Natural killer cell (primary cell): ENCODE measurements around the gene WDR47. TPM values are rescaled to one million over a fixed set of nuclear protein-coding genes. Genes with fewer than 3 reads are reported as not detected.

Experiments
- ATAC-seq, 3 donors: fragments of 150-1000 bp in 2 of 3; fragments of 200-7000 bp in 1 of 3; cut with Tn5 transposase; 1 replicate in 1 of 3; 2 replicates in 2 of 3; pipeline ENCODE4 v1.10.0; 2021; ENCODE audit warnings: mild to moderate bottlenecking in 2 of 3, moderate library complexity in 2 of 3
- DNase-seq, 2 donors: peaks; one replicate each; pipeline versions ENCODE4 v3.0.0 to v3.0.0-alpha.2; 2013 to 2021; ENCODE audit warnings: mixed read lengths in 1 of 2
- H3K27ac ChIP-seq: one replicate; pipeline ENCODE4 v1.5.1; 2013; ENCODE audit warnings: mild to moderate bottlenecking, low read length
- H3K27me3 ChIP-seq: one replicate; pipeline ENCODE4 v1.6.1; 2013; ENCODE audit warnings: low read length; ENCODE audit not compliant: control insufficient read depth, insufficient read depth
- H3K36me3 ChIP-seq: one replicate; pipeline ENCODE4 v1.6.1; 2013; ENCODE audit warnings: low read length; ENCODE audit not compliant: control insufficient read depth, insufficient read depth
- H3K4me1 ChIP-seq: one replicate; pipeline ENCODE4 v1.6.1; 2013; ENCODE audit warnings: low read length; ENCODE audit not compliant: control insufficient read depth, insufficient read depth
- H3K4me3 ChIP-seq: one replicate; pipeline ENCODE4 v1.5.1; 2013; ENCODE audit warnings: low read length
- H3K9me3 ChIP-seq: one replicate; pipeline ENCODE4 v1.6.1; 2013; ENCODE audit warnings: low read length; ENCODE audit not compliant: control insufficient read depth, insufficient read depth
- H3K27ac Mint-ChIP-seq, 2 donors: one replicate each; pipeline ENCODE4 v1.8.0; 2022; ENCODE audit warnings: mild to moderate bottlenecking in 2 of 2, mixed read lengths in 2 of 2, moderate library complexity in 1 of 2
- H3K27me3 Mint-ChIP-seq, 2 donors: one replicate each; pipeline ENCODE4 v1.8.0; 2022; ENCODE audit warnings: low read depth in 2 of 2, mixed read lengths in 2 of 2
- H3K36me3 Mint-ChIP-seq: one replicate; pipeline ENCODE4 v1.8.0; 2022; ENCODE audit warnings: mixed read lengths
- H3K4me1 Mint-ChIP-seq, 2 donors: one replicate each; pipeline ENCODE4 v1.8.0; 2022; ENCODE audit warnings: mixed read lengths in 2 of 2
- H3K4me3 Mint-ChIP-seq: one replicate; pipeline ENCODE4 v1.8.0; 2022; ENCODE audit warnings: mild to moderate bottlenecking, moderate library complexity, mixed read lengths
- H3K9me3 Mint-ChIP-seq, 2 donors: one replicate each; pipeline ENCODE4 v1.8.0; 2022; ENCODE audit warnings: mixed read lengths in 2 of 2
- WGBS: methylation state at CpG from one replicate; pipeline ENCODE4 v1.1.7; 2013; ENCODE audit warnings: missing lambda C conversion rate; ENCODE audit not compliant: insufficient coverage; 5-methylcytosine and 5-hydroxymethylcytosine counted together
- intact Hi-C: fragments of 100-400 bp; cut with micrococcal nuclease; formaldehyde crosslinking; loops from one replicate; pipeline ENCODE4 v1.14.2; 2022
- total RNA-seq, 4 donors: library from RNA; stranded (reverse); fragments of 120-200 nt in 1 of 4; gene quantifications; one replicate each; pipeline versions ENCODE4 v1.2.3 to v1.2.4, GENCODE V29; 2013 to 2022
- TF ChIP-seq, protein P1 (sequence below): fragments of 200-600 bp; IDR thresholded peaks from one replicate; pipeline ENCODE4 v1.8.0; 2022; ENCODE audit warnings: antibody characterized with exemption

Gene WDR47
- total RNA-seq, 3 donors from 2014 or later (not counting 1 experiment from before 2014, with no cell fraction given), result 15.7 to 21.3 (median 17.2) TPM

DNA sequence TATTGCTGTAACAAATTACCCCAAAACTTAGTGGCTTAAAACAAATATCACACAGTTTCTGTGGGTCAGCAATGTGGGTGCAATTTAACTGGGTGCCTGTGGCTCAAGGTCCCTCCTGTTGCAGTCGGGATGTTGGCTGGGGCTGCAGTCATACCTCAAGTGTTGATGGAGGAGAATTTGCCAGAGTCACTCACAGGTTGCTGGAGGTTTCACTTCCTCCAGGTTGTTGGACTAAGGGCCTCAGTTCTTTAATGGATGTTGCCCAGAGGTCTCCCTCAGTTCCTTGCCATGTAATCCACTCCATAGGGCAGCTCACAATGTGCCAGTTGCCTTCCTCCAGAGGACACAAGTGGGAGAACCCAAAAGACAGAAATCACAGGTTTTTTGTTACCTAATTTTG is 36.4 kb upstream of the WDR47 start:
- TF ChIP-seq, protein P1, sequence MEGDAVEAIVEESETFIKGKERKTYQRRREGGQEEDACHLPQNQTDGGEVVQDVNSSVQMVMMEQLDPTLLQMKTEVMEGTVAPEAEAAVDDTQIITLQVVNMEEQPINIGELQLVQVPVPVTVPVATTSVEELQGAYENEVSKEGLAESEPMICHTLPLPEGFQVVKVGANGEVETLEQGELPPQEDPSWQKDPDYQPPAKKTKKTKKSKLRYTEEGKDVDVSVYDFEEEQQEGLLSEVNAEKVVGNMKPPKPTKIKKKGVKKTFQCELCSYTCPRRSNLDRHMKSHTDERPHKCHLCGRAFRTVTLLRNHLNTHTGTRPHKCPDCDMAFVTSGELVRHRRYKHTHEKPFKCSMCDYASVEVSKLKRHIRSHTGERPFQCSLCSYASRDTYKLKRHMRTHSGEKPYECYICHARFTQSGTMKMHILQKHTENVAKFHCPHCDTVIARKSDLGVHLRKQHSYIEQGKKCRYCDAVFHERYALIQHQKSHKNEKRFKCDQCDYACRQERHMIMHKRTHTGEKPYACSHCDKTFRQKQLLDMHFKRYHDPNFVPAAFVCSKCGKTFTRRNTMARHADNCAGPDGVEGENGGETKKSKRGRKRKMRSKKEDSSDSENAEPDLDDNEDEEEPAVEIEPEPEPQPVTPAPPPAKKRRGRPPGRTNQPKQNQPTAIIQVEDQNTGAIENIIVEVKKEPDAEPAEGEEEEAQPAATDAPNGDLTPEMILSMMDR, result no peak
- ATAC-seq (no peak), DNase-seq (no peak)
- Mint-ChIP-seq H3K36me3 (no peaks in the 10 kb centered on the region), H3K27ac (peak overlapping the region in 1 of 2 donors; percentile 58), H3K27me3 (peaks cover 5 to 6% of the 10 kb centered on the region in 2 donors), H3K4me1 (peaks cover 21% of the 10 kb centered on the region in 2 donors), H3K4me3 (no peak overlapping the region), H3K9me3 (no peaks in the 10 kb centered on the region)
- Histone ChIP-seq H3K4me3 (no peak overlapping the region), H3K4me1 (peaks cover 8% of the 10 kb centered on the region), H3K9me3 (no peaks in the 10 kb centered on the region), H3K27me3 (no peaks in the 10 kb centered on the region), H3K27ac (no peak overlapping the region), H3K36me3 (no peaks in the 10 kb centered on the region)
- intact Hi-C loops, result no loop called here
- 87% methylated on average over 1 of the region's 1 CpG for WGBS

DNA sequence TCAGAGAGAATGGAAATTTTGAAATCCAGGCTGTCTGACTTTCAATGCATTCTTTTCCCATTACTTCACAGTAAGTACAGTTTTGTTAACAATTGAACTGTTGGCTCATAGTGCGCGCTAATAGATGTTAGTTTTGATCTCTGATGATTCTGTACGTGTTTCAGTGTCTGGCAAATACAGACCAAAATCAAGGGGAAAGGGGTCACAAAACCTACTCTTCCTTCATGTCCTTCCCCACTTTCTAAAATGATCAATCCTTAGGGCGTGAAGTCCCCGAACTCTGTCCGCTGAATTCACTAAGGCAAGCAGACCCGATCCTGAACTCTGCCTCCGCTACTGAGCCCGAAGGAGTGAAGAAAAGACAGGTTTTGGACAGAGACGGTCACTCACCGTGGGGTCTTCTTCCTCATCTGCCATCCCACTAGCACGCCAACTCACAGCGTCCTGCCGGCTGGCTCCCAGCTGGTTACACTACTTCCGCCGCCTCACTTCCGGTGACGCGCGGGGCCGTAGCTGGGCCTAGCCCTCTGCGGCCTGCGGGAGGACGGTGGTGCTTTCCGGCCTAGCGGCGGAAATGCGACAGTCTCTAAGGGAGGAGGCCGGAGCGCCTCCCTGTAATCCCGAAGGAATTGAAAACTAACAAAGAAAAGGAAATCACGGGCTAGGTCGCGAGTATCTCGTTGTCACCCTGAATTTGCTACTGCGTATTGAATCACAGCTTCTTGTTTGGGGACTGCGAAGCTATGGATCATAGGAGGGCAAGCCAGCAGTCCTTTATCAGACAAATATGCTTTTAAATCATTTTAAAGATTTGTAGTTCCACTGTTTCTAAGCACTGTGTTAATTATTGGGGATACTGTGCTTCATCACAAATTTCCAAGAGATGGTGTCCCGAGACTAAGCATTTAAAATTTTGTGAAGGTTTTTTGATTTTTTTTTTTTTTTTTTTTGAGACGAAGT is 33.9 kb upstream of the WDR47 start, which contains the start of gene TAF13:
Gene TAF13 (minus strand): TSS at position 473 of the 960 bp plus-strand sequence. CDS start 56 bp downstream, at position 417.
- intact Hi-C loops, result loop anchor here (1.0 kb wide), 4 partner anchors 14 to 36 kb away; partner anchors contain the start of genes TMEM167B and WDR47
- DNase-seq, result peak; percentile 87 to 93
- peak within 1 kb of the TSS; percentile 88 for H3K4me3 ChIP-seq

DNA sequence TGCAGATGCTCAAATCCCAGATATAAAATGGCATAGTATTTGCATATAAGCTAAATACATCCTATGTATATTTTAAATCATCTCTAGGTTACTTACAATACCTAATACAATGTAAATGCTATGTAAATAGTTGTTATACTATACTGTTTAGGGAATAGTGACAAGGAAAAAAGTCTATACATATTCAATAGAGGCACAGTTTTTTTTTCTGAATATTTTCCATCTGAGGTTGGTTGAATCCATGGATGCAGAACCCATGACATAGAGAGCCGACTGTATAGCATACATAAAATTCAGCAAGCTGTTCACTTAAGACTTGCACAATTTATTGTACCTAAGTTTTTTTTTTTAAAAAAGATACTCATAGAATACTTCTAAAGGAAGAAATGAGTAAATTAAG is 27.4 kb upstream of the WDR47 start:
- Mint-ChIP-seq H3K27ac (no peak overlapping the region), H3K4me1 (peaks cover 2 to 7% of the 10 kb centered on the region in 2 donors), H3K27me3 (no peaks in the 10 kb centered on the region), H3K9me3 (no peaks in the 10 kb centered on the region), H3K4me3 (no peak overlapping the region), H3K36me3 (peaks cover 8% of the 10 kb centered on the region)
- no peak for DNase-seq
- no peak for ATAC-seq
- Histone ChIP-seq H3K36me3 (peaks cover 18% of the 10 kb centered on the region), H3K4me3 (no peak overlapping the region), H3K27me3 (no peaks in the 10 kb centered on the region), H3K27ac (no peak overlapping the region), H3K4me1 (no peaks in the 10 kb centered on the region), H3K9me3 (no peaks in the 10 kb centered on the region)
- TF ChIP-seq, protein P1, result no peak
- 100% methylated on average over 1 of the region's 1 CpG for WGBS
- intact Hi-C loops, result no loop called here

More for the DNA sequence above, 33.9 kb upstream of the WDR47 start, which contains the start of gene TAF13:
- Mint-ChIP-seq H3K27me3 (peaks cover 3 to 6% of the 10 kb centered on the region in 2 donors), H3K27ac (peak within 1 kb of the TSS; percentile 99), H3K4me1 (peaks cover 21% of the 10 kb centered on the region in 2 donors), H3K9me3 (no peaks in the 10 kb centered on the region), H3K4me3 (peak within 1 kb of the TSS; percentile 98), H3K36me3 (no peaks in the 10 kb centered on the region)
- TF ChIP-seq, protein P1, result no peak
- no peaks in the 10 kb centered on the region for H3K9me3 ChIP-seq
- ATAC-seq, result peak; percentile 98 to 99 (median 99)
- H3K27ac ChIP-seq, result peak within 1 kb of the TSS; percentile 90
- peaks cover 8% of the 10 kb centered on the region for H3K4me1 ChIP-seq
- no peaks in the 10 kb centered on the region for H3K36me3 ChIP-seq
- H3K27me3 ChIP-seq, result no peaks in the 10 kb centered on the region
- 2% methylated on average over 36 of the region's 39 CpGs for WGBS
